Measurements from ENCODE around the gene CNOT1. TPM values are rescaled to one million over a fixed set of nuclear protein-coding genes. Genes with fewer than 3 reads are reported as not detected.

Gene CNOT1
- total RNA-seq, 2 donors from 2014 or later, result 74.2 to 92.9 TPM

GRCh38 chr16:58475091-58475619, 154.5 kb downstream of the CNOT1 start:
- ATAC-seq (peak in 1 of 2 donors; percentile 60), DNase-seq (no peak)
- intact Hi-C loops (cut with DNase I), result no loop called here

- DNase-seq (no peak), ATAC-seq (no peak)
- intact Hi-C loops (cut with DNase I), result no loop called here
Observed at GRCh38 chr16:58474296-58474695, 155.3 kb downstream of the CNOT1 start.

GRCh38 chr16:58472827-58473226, 156.8 kb downstream of the CNOT1 start:
- no peak for DNase-seq
- no peak for ATAC-seq
- intact Hi-C loops (cut with DNase I), result no loop called here

GRCh38 chr16:58472266-58472665, 157.4 kb downstream of the CNOT1 start:
- DNase-seq (no peak), ATAC-seq (no peak)
- intact Hi-C loops (cut with DNase I), result no loop called here

- ATAC-seq (peak in 1 of 2 donors; percentile 18), DNase-seq (no peak)
- intact Hi-C loops (cut with DNase I), result no loop called here
Observed at GRCh38 chr16:58471209-58471975, 158.2 kb downstream of the CNOT1 start.

Other genes with a start within 250 kb of the CNOT1 start
- gene GINS3, start 237.4 kb downstream of the CNOT1 start, total RNA-seq, result 1 to 10 TPM; 5.0 to 5.6 TPM
- gene NDRG4, start 129.7 kb downstream of the CNOT1 start, total RNA-seq, result 100 to 1,000 TPM; 121 to 153 TPM
- gene SETD6, start 114.3 kb downstream of the CNOT1 start, total RNA-seq, result 10 to 100 TPM; 10.7 to 10.8 TPM
- gene SLC38A7, start 54.9 kb upstream of the CNOT1 start, total RNA-seq, result 10 to 100 TPM; 20.8 to 21.4 TPM
- gene GOT2, start 104.5 kb upstream of the CNOT1 start, total RNA-seq, result 100 to 1,000 TPM; 270 TPM

Data from left cardiac atrium (tissue), 4 donors.